Liver (tissue), 9 donors: Measurements from ENCODE around the gene LATS2. TPM values are rescaled to one million over a fixed set of nuclear protein-coding genes. Genes with fewer than 3 reads are reported as not detected.

Experiments
- DNase-seq: peaks from one replicate; pipeline ENCODE4 v3.0.0-alpha.2; 2017; ENCODE audit warnings: low spot score
- H3K27ac ChIP-seq, 2 donors: one replicate each; pipeline ENCODE4 v1.7.0; 2013; ENCODE audit warnings: inconsistent platforms in 2 of 2, low read length in 2 of 2, control low read depth in 1 of 2, low read depth in 1 of 2, mild to moderate bottlenecking in 1 of 2
- H3K27me3 ChIP-seq, 4 donors: one replicate each; pipeline versions ENCODE4 v1.6.1 to v1.7.0; 2013; ENCODE audit warnings: low read length in 3 of 4, inconsistent platforms in 1 of 4, mild to moderate bottlenecking in 1 of 4, moderate library complexity in 1 of 4; ENCODE audit not compliant: control insufficient read depth in 4 of 4, insufficient read depth in 4 of 4
- H3K36me3 ChIP-seq, 4 donors: one replicate each; pipeline versions ENCODE4 v1.6.1 to v1.7.0; 2013; ENCODE audit warnings: low read length in 3 of 4, mild to moderate bottlenecking in 3 of 4, low read depth in 1 of 4, moderate library complexity in 1 of 4; ENCODE audit not compliant: control insufficient read depth in 4 of 4, insufficient read depth in 3 of 4
- H3K4me1 ChIP-seq, 4 donors: one replicate each; pipeline versions ENCODE4 v1.6.1 to v1.7.0; 2013; ENCODE audit warnings: low read length in 3 of 4, mild to moderate bottlenecking in 3 of 4, moderate library complexity in 1 of 4; ENCODE audit not compliant: control insufficient read depth in 4 of 4, insufficient read depth in 4 of 4
- H3K4me3 ChIP-seq, 3 donors: one replicate each; pipeline versions ENCODE4 v1.6.1 to v1.7.0; 2013; ENCODE audit warnings: low read length in 3 of 3, control low read depth in 1 of 3, low read depth in 1 of 3, mild to moderate bottlenecking in 1 of 3
- H3K9ac ChIP-seq, 2 donors: one replicate each; pipeline ENCODE4 v1.7.0; 2013; ENCODE audit warnings: low read length in 2 of 2, mild to moderate bottlenecking in 2 of 2, moderate library complexity in 2 of 2, control low read depth in 1 of 2, low read depth in 1 of 2
- H3K9me3 ChIP-seq, 4 donors: one replicate each; pipeline versions ENCODE4 v1.6.1 to v1.7.0; 2013; ENCODE audit warnings: low read length in 3 of 4; ENCODE audit not compliant: control insufficient read depth in 4 of 4
- EGR1 ChIP-seq, 2 donors: IDR thresholded peaks; 2 replicates each; pipeline ENCODE4 v1.6.1; 2016 to 2018; ENCODE audit warnings: antibody characterized with exemption in 2 of 2, low read depth in 2 of 2
- FOXA1 ChIP-seq: IDR thresholded peaks from 2 replicates; pipeline ENCODE4 v1.6.1; 2016; ENCODE audit warnings: antibody characterized with exemption
- FOXA2 ChIP-seq: IDR thresholded peaks from 2 replicates; pipeline ENCODE4 v1.6.1; 2016; ENCODE audit warnings: antibody characterized with exemption
- GABPA ChIP-seq, 2 donors: IDR thresholded peaks in 1 of 2; conservative IDR thresholded peaks in 1 of 2; 2 replicates each; pipeline ENCODE4 v1.6.1; 2016; ENCODE audit warnings: antibody characterized with exemption in 2 of 2, mild to moderate bottlenecking in 1 of 2, moderate library complexity in 1 of 2
- HNF4A ChIP-seq, 2 donors: conservative IDR thresholded peaks; 2 replicates each; pipeline ENCODE4 v1.6.1; 2016; ENCODE audit warnings: antibody characterized with exemption in 2 of 2, mild to moderate bottlenecking in 2 of 2
- HNF4G ChIP-seq: IDR thresholded peaks from 2 replicates; pipeline ENCODE4 v1.6.1; 2016; ENCODE audit warnings: antibody characterized with exemption
- JUND ChIP-seq, 2 donors: IDR thresholded peaks; 2 replicates each; pipeline ENCODE4 v1.6.1; 2016; ENCODE audit warnings: antibody characterized with exemption in 2 of 2
- NR2F2 ChIP-seq: IDR thresholded peaks from 2 replicates; pipeline ENCODE4 v1.6.1; 2016; ENCODE audit warnings: antibody characterized with exemption
- RAD21 ChIP-seq, 2 donors: IDR thresholded peaks; 2 replicates each; pipeline ENCODE4 v1.6.1; 2016; ENCODE audit warnings: antibody characterized with exemption in 2 of 2, mild to moderate bottlenecking in 2 of 2
- RXRA ChIP-seq, 2 donors: IDR thresholded peaks; 2 replicates each; pipeline ENCODE4 v1.6.1; 2017 to 2018; ENCODE audit warnings: antibody characterized with exemption in 2 of 2, mild to moderate bottlenecking in 1 of 2
- YY1 ChIP-seq: IDR thresholded peaks from 2 replicates; pipeline ENCODE4 v1.6.1; 2016; ENCODE audit warnings: antibody characterized with exemption, mild to moderate bottlenecking
- WGBS: extraction: QIAGEN DNeasy Blood & Tissue Kit; methylation state at CpG from one replicate; pipeline ENCODE4 v1.1.7; 2013; 5-methylcytosine and 5-hydroxymethylcytosine counted together
- polyA plus RNA-seq, 2 donors: library from polyadenylated mRNA; stranded (reverse) in 1 of 2; unstranded in 1 of 2; fragments of 200-250 nt in 1 of 2; fragments of >200 nt in 1 of 2; fragmentation: Nextera tagmentation in 1 of 2; extraction: Ambion mirVana in 1 of 2; gene quantifications; one replicate each; pipeline versions ENCODE4 v1.2.1 to v1.2.3, GENCODE V29; 2013 to 2015
- total RNA-seq, 2 donors: library from RNA; depleted of rRNA; stranded (reverse); fragments of >200 nt; gene quantifications; one replicate each; pipeline ENCODE4 v1.2.3, GENCODE V29; 2014
- TF ChIP-seq, protein P1 (sequence below): IDR thresholded peaks from 2 replicates; pipeline ENCODE4 v1.6.1; 2016; ENCODE audit warnings: antibody characterized with exemption, mild to moderate bottlenecking
- TF ChIP-seq, protein P2 (sequence below): fragments of 150-350 bp; IDR thresholded peaks from 2 replicates; pipeline ENCODE4 v1.5.1; 2017; ENCODE audit warnings: improper control_type of control experiment, low read depth, low read length; ENCODE audit not compliant: missing input control
- TF ChIP-seq, protein P3 (sequence below): IDR thresholded peaks from 2 replicates; pipeline ENCODE4 v1.6.1; 2016; ENCODE audit warnings: antibody characterized with exemption
- TF ChIP-seq, protein P4 (sequence below): IDR thresholded peaks from 2 replicates; pipeline ENCODE4 v1.6.1; 2016; ENCODE audit warnings: antibody characterized with exemption
- donor health status: healthy.
- donor health status: healthy.
- donor health status: healthy.
- donor health status: healthy.
- donor health status: healthy.

The LATS2 gene
- total and polyA plus RNA-seq, 4 donors = 1.6 to 7.0 (median 4.4) TPM

DNA sequence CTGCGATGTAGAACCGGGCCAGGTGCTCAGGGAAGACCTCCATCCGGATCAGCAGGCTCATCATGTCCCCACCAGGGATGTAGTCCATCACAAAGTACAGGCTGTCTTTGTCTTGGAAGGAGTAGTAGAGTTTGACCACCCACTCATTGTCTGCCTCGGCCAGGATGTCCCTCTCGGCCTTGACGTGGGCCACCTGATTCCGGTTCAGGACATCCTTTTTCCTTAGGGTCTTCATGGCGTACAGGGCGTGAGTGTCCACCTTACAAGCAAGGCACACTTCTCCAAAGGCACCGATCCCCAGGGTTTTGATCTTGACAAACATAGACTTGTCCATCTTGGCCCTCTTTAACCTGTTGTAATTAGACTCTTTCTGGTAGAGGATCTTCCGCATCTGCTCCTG, 78.0 kb downstream of the LATS2 start (continued):
- TF ChIP-seq, protein P1, sequence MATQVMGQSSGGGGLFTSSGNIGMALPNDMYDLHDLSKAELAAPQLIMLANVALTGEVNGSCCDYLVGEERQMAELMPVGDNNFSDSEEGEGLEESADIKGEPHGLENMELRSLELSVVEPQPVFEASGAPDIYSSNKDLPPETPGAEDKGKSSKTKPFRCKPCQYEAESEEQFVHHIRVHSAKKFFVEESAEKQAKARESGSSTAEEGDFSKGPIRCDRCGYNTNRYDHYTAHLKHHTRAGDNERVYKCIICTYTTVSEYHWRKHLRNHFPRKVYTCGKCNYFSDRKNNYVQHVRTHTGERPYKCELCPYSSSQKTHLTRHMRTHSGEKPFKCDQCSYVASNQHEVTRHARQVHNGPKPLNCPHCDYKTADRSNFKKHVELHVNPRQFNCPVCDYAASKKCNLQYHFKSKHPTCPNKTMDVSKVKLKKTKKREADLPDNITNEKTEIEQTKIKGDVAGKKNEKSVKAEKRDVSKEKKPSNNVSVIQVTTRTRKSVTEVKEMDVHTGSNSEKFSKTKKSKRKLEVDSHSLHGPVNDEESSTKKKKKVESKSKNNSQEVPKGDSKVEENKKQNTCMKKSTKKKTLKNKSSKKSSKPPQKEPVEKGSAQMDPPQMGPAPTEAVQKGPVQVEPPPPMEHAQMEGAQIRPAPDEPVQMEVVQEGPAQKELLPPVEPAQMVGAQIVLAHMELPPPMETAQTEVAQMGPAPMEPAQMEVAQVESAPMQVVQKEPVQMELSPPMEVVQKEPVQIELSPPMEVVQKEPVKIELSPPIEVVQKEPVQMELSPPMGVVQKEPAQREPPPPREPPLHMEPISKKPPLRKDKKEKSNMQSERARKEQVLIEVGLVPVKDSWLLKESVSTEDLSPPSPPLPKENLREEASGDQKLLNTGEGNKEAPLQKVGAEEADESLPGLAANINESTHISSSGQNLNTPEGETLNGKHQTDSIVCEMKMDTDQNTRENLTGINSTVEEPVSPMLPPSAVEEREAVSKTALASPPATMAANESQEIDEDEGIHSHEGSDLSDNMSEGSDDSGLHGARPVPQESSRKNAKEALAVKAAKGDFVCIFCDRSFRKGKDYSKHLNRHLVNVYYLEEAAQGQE = no peak
- TF ChIP-seq YY1 = no peak
- no peak for TF ChIP-seq GABPA (IDR thresholded peaks at IDR 0.05 in 1 of 2, conservative IDR thresholded peaks at IDR 0.05 in 1 of 2)
- no peak for TF ChIP-seq RXRA (IDR thresholded peaks at IDR 0.05)

DNA sequence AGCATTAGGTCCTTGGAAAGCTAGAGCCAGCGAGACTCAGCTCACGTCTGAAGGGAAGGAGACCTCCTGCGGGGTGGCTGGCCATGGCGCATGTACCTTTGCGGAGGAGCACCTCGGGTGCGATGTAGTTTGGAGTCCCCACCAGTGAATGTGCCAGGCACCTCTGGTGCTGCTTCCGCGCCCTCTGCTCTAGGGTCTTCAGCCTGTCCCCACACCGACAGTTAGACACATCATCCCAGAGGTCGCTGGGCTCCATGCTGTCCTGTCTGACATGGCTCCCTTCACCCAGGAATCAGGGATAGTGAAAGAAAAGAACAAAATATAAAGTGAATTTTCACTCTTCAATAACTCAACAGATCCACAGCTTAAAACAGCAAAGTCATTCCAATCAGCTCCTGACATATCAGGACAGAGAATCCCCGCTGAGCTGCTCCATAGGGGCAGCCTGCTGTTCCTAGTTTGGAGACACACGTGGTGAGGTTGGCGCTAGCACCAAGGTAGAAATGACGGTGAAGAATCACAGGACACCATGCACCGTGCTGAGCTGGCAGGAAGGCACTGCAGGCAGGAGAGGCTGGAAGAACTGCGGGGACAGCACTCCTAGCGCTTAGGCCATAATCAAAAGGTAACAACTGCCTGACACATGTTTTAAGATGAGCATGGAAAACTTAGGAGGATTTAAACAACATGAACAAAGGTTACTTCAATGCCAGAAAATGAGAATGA, 79.9 kb downstream of the LATS2 start:
- peaks cover 28 to 51% (median 41%) of the 10 kb centered on the region in 4 donors for H3K36me3 ChIP-seq
- no peaks in the 10 kb centered on the region for H3K27me3 ChIP-seq
- H3K4me3 ChIP-seq = no peak overlapping the region
- H3K27ac ChIP-seq = no peak overlapping the region
- no peak for TF ChIP-seq RAD21 (IDR thresholded peaks at IDR 0.05)
- TF ChIP-seq, protein P2, sequence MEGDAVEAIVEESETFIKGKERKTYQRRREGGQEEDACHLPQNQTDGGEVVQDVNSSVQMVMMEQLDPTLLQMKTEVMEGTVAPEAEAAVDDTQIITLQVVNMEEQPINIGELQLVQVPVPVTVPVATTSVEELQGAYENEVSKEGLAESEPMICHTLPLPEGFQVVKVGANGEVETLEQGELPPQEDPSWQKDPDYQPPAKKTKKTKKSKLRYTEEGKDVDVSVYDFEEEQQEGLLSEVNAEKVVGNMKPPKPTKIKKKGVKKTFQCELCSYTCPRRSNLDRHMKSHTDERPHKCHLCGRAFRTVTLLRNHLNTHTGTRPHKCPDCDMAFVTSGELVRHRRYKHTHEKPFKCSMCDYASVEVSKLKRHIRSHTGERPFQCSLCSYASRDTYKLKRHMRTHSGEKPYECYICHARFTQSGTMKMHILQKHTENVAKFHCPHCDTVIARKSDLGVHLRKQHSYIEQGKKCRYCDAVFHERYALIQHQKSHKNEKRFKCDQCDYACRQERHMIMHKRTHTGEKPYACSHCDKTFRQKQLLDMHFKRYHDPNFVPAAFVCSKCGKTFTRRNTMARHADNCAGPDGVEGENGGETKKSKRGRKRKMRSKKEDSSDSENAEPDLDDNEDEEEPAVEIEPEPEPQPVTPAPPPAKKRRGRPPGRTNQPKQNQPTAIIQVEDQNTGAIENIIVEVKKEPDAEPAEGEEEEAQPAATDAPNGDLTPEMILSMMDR = no peak
- no peak for TF ChIP-seq FOXA1
- no peak for TF ChIP-seq RXRA (IDR thresholded peaks at IDR 0.05)
- TF ChIP-seq HNF4A (conservative IDR thresholded peaks at IDR 0.05) = no peak
- no peak for TF ChIP-seq EGR1 (IDR thresholded peaks at IDR 0.05; ENCODE audit: low read depth in 2 of 2)
- no peak for TF ChIP-seq NR2F2
- no peak for TF ChIP-seq HNF4G
- no peak for TF ChIP-seq GABPA (IDR thresholded peaks at IDR 0.05 in 1 of 2, conservative IDR thresholded peaks at IDR 0.05 in 1 of 2)
- no peak for TF ChIP-seq FOXA2
- DNase-seq = no peak
- no peaks in the 10 kb centered on the region for H3K4me1 ChIP-seq
- no peaks in the 10 kb centered on the region for H3K9me3 ChIP-seq
- no peak overlapping the region for H3K9ac ChIP-seq
- WGBS = 95% methylated on average over 18 of the region's 18 CpGs

GRCh38 chr13:20980899-20981298, 80.5 kb downstream of the LATS2 start:
- H3K36me3 ChIP-seq = peaks cover 28 to 51% (median 42%) of the 10 kb centered on the region in 4 donors
- DNase-seq = no peak
- WGBS = 93% methylated on average over 4 of the region's 4 CpGs

More at GRCh38 chr13:20980899-20981298, 80.5 kb downstream of the LATS2 start:
- no peak overlapping the region for H3K9ac ChIP-seq
- no peak overlapping the region for H3K27ac ChIP-seq
- H3K4me1 ChIP-seq = no peaks in the 10 kb centered on the region
- H3K4me3 ChIP-seq = no peak overlapping the region
- no peaks in the 10 kb centered on the region for H3K9me3 ChIP-seq
- TF ChIP-seq, protein P1 = no peak
- TF ChIP-seq EGR1 (IDR thresholded peaks at IDR 0.05; ENCODE audit: low read depth in 2 of 2) (no peak), JUND (IDR thresholded peaks at IDR 0.05) (no peak), HNF4G (no peak)
- TF ChIP-seq, protein P3, sequence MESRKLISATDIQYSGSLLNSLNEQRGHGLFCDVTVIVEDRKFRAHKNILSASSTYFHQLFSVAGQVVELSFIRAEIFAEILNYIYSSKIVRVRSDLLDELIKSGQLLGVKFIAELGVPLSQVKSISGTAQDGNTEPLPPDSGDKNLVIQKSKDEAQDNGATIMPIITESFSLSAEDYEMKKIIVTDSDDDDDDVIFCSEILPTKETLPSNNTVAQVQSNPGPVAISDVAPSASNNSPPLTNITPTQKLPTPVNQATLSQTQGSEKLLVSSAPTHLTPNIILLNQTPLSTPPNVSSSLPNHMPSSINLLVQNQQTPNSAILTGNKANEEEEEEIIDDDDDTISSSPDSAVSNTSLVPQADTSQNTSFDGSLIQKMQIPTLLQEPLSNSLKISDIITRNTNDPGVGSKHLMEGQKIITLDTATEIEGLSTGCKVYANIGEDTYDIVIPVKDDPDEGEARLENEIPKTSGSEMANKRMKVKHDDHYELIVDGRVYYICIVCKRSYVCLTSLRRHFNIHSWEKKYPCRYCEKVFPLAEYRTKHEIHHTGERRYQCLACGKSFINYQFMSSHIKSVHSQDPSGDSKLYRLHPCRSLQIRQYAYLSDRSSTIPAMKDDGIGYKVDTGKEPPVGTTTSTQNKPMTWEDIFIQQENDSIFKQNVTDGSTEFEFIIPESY = no peak
- TF ChIP-seq, protein P4, sequence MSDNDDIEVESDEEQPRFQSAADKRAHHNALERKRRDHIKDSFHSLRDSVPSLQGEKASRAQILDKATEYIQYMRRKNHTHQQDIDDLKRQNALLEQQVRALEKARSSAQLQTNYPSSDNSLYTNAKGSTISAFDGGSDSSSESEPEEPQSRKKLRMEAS = no peak
- H3K27me3 ChIP-seq = no peaks in the 10 kb centered on the region
